ENCODE data around the gene B4GALNT4. TPM values are rescaled to one million over a fixed set of nuclear protein-coding genes. Genes with fewer than 3 reads are reported as not detected.

The B4GALNT4 gene
- total RNA-seq, 4 donors from 2014 or later, result not detected

- DNase-seq, result no peak
- Histone ChIP-seq H3K36me3 (no peaks in the 10 kb centered on the region), H3K9me3 (no peaks in the 10 kb centered on the region), H3K4me3 (no peak overlapping the region), H3K27ac (no peak overlapping the region), H3K27me3 (peaks cover 11 to 22% (median 16%) of the 10 kb centered on the region in 3 donors), H3K4me1 (peaks cover 0 to 4% of the 10 kb centered on the region in 2 donors)
- intact Hi-C loops (cut with DNase I; ENCODE audit: low total_unique reads) (no loop called here), in situ Hi-C loops (cut with MboI; ENCODE audit: low sequenced_read_pairs in 4 of 4) (no loop called here)
- TF ChIP-seq CTCF (IDR thresholded peaks at IDR 0.05 in 4 of 5, conservative IDR thresholded peaks at IDR 0.05 in 1 of 5) (no peak), POLR2A (IDR thresholded peaks at IDR 0.05) (no peak)
- no peak for ATAC-seq
Observed at GRCh38 chr11:372809-373715, 3.8 kb downstream of the B4GALNT4 start.

- no peak for ATAC-seq
- intact Hi-C loops (cut with DNase I; ENCODE audit: low total_unique reads), result no loop called here
- no peak for DNase-seq
- peaks cover 5 to 14% (median 7%) of the 10 kb centered on the region in 3 donors for H3K27me3 ChIP-seq
- in situ Hi-C loops (cut with MboI; ENCODE audit: low sequenced_read_pairs in 4 of 4), result no loop called here
- H3K27ac ChIP-seq, result no peak overlapping the region
- H3K4me1 ChIP-seq, result no peaks in the 10 kb centered on the region
- H3K4me3 ChIP-seq, result no peak overlapping the region
- no peaks in the 10 kb centered on the region for H3K36me3 ChIP-seq
- no peaks in the 10 kb centered on the region for H3K9me3 ChIP-seq
- TF ChIP-seq POLR2A (IDR thresholded peaks at IDR 0.05) (no peak), CTCF (IDR thresholded peaks at IDR 0.05 in 4 of 5, conservative IDR thresholded peaks at IDR 0.05 in 1 of 5) (no peak)
Observed at GRCh38 chr11:373716-374551, 4.6 kb downstream of the B4GALNT4 start.

- Histone ChIP-seq H3K36me3 (no peaks in the 10 kb centered on the region), H3K4me1 (no peaks in the 10 kb centered on the region), H3K27me3 (peaks cover 2 to 15% (median 2%) of the 10 kb centered on the region in 3 donors), H3K9me3 (no peaks in the 10 kb centered on the region), H3K4me3 (no peak overlapping the region), H3K27ac (no peak overlapping the region)
- no peak for TF ChIP-seq CTCF (IDR thresholded peaks at IDR 0.05 in 4 of 5, conservative IDR thresholded peaks at IDR 0.05 in 1 of 5)
- TF ChIP-seq POLR2A (IDR thresholded peaks at IDR 0.05), result no peak
- in situ Hi-C loops (cut with MboI; ENCODE audit: low sequenced_read_pairs in 4 of 4) (no loop called here), intact Hi-C loops (cut with DNase I; ENCODE audit: low total_unique reads) (no loop called here)
- DNase-seq, result no peak
- ATAC-seq, result no peak
Observed at GRCh38 chr11:375065-376025, 6.0 kb downstream of the B4GALNT4 start.

- Histone ChIP-seq H3K27me3 (peaks cover 0 to 14% (median under 1%) of the 10 kb centered on the region in 3 donors), H3K36me3 (no peaks in the 10 kb centered on the region), H3K9me3 (no peaks in the 10 kb centered on the region), H3K4me3 (no peak overlapping the region), H3K27ac (no peak overlapping the region), H3K4me1 (no peaks in the 10 kb centered on the region)
- no peak for ATAC-seq
- TF ChIP-seq POLR2A (IDR thresholded peaks at IDR 0.05) (no peak), CTCF (IDR thresholded peaks at IDR 0.05 in 4 of 5, conservative IDR thresholded peaks at IDR 0.05 in 1 of 5) (no peak)
- intact Hi-C loops (cut with DNase I; ENCODE audit: low total_unique reads) (no loop called here), in situ Hi-C loops (cut with MboI; ENCODE audit: low sequenced_read_pairs in 4 of 4) (no loop called here)
- no peak for DNase-seq
Observed at GRCh38 chr11:376531-377173, 7.4 kb downstream of the B4GALNT4 start.

Data from gastrocnemius medialis (tissue), 4 donors.